K562 treated with DMSO at 1 percent for 48 hours (cell line): Measurements from ENCODE around the gene CD40LG. TPM values are rescaled to one million over a fixed set of nuclear protein-coding genes. Genes with fewer than 3 reads are reported as not detected.

Source experiments
- total RNA-seq: library from RNA; unstranded; fragments of 300-600 nt; gene quantifications from 2 replicates; pipeline ENCODE4 v1.2.3, GENCODE V29; 2022; ENCODE audit warnings: low replicate concordance; ENCODE audit errors: extremely low read depth

Gene CD40LG
- total RNA-seq: not detected in 2 replicates

GRCh38 chrX:136647677-136648360 lies at the start of gene CD40LG:
Gene CD40LG, plus strand, starts transcription at chrX:136648158. Its CDS starts 91 bp downstream, at chrX:136648249.

Other genes with a start within 250 kb of the CD40LG start
- not detected in 2 replicates for gene BRS3, start 160.2 kb upstream of the CD40LG start, total RNA-seq
- not detected in 2 replicates for gene HTATSF1, start 150.6 kb upstream of the CD40LG start, total RNA-seq
- not detected in 2 replicates for gene VGLL1, start 115.9 kb upstream of the CD40LG start, total RNA-seq
- gene ARHGEF6, start 132.8 kb downstream of the CD40LG start, total RNA-seq: not detected in 2 replicates
- 474 TPM in 1 of 2 replicates, not detected in the other for gene RBMX, start 232.6 kb downstream of the CD40LG start, total RNA-seq